ENCODE results near the gene AFAP1. TPM values are rescaled to one million over a fixed set of nuclear protein-coding genes. Genes with fewer than 3 reads are reported as not detected.

The AFAP1 gene
- total and polyA plus RNA-seq, 2 donors (not counting 3 experiments of a cell fraction or from before 2014, with no cell fraction given): 32.3 to 103 TPM

DNA sequence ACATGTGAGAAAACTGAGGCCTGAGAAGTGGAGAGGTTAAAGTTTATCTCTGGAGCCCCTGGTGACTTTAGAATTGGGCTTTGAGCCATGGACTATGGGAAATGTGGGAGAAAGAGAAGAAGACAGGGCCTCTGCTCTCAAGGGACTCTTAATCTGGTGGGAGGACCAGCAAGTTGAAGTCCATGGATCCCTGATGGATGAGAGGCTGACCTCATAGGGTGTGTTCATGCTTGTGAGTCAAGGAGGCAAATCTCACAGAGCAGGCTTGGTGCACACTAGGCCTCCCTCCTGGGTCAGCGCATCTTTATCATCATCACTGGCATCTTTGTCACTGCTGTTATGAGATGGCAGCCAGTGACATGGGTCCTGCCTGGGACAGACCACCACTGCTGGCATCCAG, 211.9 kb downstream of the AFAP1 start:
- FAIRE-seq: no peak

More for the DNA sequence above, 211.9 kb downstream of the AFAP1 start:
- no TSS peak for BruUV-seq (replicated peaks)
- H3K9ac ChIP-seq (replicated peaks; ENCODE audit: extremely low read depth, insufficient read depth, low read length): no peak overlapping the region
- no peak overlapping the region for H3K4me3 ChIP-seq (replicated peaks in 1 of 3; ENCODE audit: insufficient read depth in 1 of 3, low read depth in 1 of 3, low read length in 3 of 3)
- POLR2A ChIA-PET: no interaction called here
- H3K36me3 ChIP-seq (ENCODE audit: control insufficient read depth in 2 of 2, extremely low read depth in 1 of 2, insufficient read depth in 2 of 2, low read length in 2 of 2): no peaks in the 10 kb centered on the region
- dilution Hi-C loops (cut with MboI; ENCODE audit: extremely low pct_ligation_motif_present, low sequenced_read_pairs) (no loop called here), intact Hi-C loops (cut with micrococcal nuclease) (no loop called here)
- H3K4me2 ChIP-seq (ENCODE audit: insufficient read depth, low read length): no peak overlapping the region
- H3K9me1 ChIP-seq (replicated peaks; ENCODE audit: control insufficient read depth, extremely low read depth, insufficient read depth, low read length): no peaks in the 10 kb centered on the region
- H2AFZ ChIP-seq (ENCODE audit: low read depth, low read length): no peak overlapping the region
- peaks cover 2% of the 10 kb centered on the region for H3K4me1 ChIP-seq (ENCODE audit: control insufficient read depth, extremely low read depth, insufficient read depth, low read length)
- TF ChIP-seq POLR2A (IDR thresholded peaks at IDR 0.05; ENCODE audit: low read depth, low read length): no peak
- TF ChIP-seq JUN (IDR thresholded peaks at IDR 0.05; ENCODE audit: borderline replicate concordance, insufficient read depth, insufficient read length, low read depth): no peak
- no peak for TF ChIP-seq GATA2 (IDR thresholded peaks at IDR 0.05; ENCODE audit: insufficient read depth, insufficient read length, low read depth, low read length)
- TF ChIP-seq, protein P1, sequence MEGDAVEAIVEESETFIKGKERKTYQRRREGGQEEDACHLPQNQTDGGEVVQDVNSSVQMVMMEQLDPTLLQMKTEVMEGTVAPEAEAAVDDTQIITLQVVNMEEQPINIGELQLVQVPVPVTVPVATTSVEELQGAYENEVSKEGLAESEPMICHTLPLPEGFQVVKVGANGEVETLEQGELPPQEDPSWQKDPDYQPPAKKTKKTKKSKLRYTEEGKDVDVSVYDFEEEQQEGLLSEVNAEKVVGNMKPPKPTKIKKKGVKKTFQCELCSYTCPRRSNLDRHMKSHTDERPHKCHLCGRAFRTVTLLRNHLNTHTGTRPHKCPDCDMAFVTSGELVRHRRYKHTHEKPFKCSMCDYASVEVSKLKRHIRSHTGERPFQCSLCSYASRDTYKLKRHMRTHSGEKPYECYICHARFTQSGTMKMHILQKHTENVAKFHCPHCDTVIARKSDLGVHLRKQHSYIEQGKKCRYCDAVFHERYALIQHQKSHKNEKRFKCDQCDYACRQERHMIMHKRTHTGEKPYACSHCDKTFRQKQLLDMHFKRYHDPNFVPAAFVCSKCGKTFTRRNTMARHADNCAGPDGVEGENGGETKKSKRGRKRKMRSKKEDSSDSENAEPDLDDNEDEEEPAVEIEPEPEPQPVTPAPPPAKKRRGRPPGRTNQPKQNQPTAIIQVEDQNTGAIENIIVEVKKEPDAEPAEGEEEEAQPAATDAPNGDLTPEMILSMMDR (IDR thresholded peaks at IDR 0.05; ENCODE audit: extremely low read depth in 1 of 2, insufficient read depth in 1 of 2, low read depth in 1 of 2, low read length in 2 of 2): no peak
- TF ChIP-seq MYC (IDR thresholded peaks at IDR 0.05; ENCODE audit: low read depth, low read length): no peak
- no peak for TF ChIP-seq POLR2AphosphoS5 (IDR thresholded peaks at IDR 0.05; ENCODE audit: insufficient read depth, low read depth, low read length)
- TF ChIP-seq EZH2 (IDR thresholded peaks at IDR 0.05; ENCODE audit: borderline replicate concordance, low read depth, low read length, severe bottlenecking): no peak
- TF ChIP-seq FOS (IDR thresholded peaks at IDR 0.05; ENCODE audit: borderline replicate concordance, insufficient read depth, low read length): no peak
- no peak for TF ChIP-seq MAX (IDR thresholded peaks at IDR 0.05; ENCODE audit: insufficient read depth, insufficient read length)
- H3K9me3 ChIP-seq (replicated peaks; ENCODE audit: control insufficient read depth, insufficient read depth, low read length): no peaks in the 10 kb centered on the region
- DNase-seq (ENCODE audit: low read depth, low spot score): no peak
- CTCF ChIA-PET: interaction anchor here (1.3 kb wide), 1 partner anchor 8 kb away, joined by 4 read pairs; no protein-coding TSS in a partner anchor
- no peaks in the 10 kb centered on the region for H3K27me3 ChIP-seq (ENCODE audit: control insufficient read depth in 2 of 2, insufficient read depth in 2 of 2, low read length in 2 of 2)
- H3K27ac ChIP-seq (ENCODE audit: insufficient read depth, low read depth, low read length): no peak overlapping the region
- no peaks in the 10 kb centered on the region for H3K79me2 ChIP-seq (ENCODE audit: control insufficient read depth, insufficient read depth, low read length)
- H4K20me1 ChIP-seq (replicated peaks; ENCODE audit: control insufficient read depth, extremely low read depth, insufficient read depth, low read length): no peaks in the 10 kb centered on the region
